Hematopoietic multipotent progenitor cell treated with erythropoietin and hydrocortisone succinate and interleukin-3 and kit ligand, for 8 days (in vitro differentiated cells): ENCODE results near the gene WSB1.
A peak's percentile ranks its signal among the peaks of the same experiment; 100 is the strongest.
"Not testable (repeated sequence)": the region's sequence is repeated elsewhere in the genome, so short reads cannot be mapped to it uniquely, and the experiment has no call there.

ENCODE experiments used
- DNase-seq: peaks from one replicate; pipeline ENCODE4 v3.0.0-alpha.2; 2015

WSB1 gene

GRCh38 chr17:27293898-27294688 is at the start of gene WSB1:
WSB1 (plus strand) TSS chr17:27294114; CDS start chr17:27294396, 282 bp downstream.
- DNase-seq, result peak; percentile 91

- DNase-seq, result peak; percentile 45
These were observed 49.3 kb upstream of the WSB1 start for GRCh38 chr17:27244491-27245223.

- peak; percentile 69 for DNase-seq
These were observed 48.7 kb upstream of the WSB1 start for GRCh38 chr17:27245230-27245696.

GRCh38 chr17:27246537-27246936 is 47.4 kb upstream of the WSB1 start:
- no peak for DNase-seq

- no peak for DNase-seq
These were observed 46.6 kb upstream of the WSB1 start for GRCh38 chr17:27247071-27247957.

GRCh38 chr17:27247958-27248342 is 46.0 kb upstream of the WSB1 start:
- no peak for DNase-seq

- DNase-seq, result not testable (repeated sequence)
These were observed 43.1 kb upstream of the WSB1 start for GRCh38 chr17:27250791-27251190.

- not testable (repeated sequence) for DNase-seq
These were observed 39.1 kb upstream of the WSB1 start for GRCh38 chr17:27254802-27255201.

GRCh38 chr17:27256225-27257030 is 37.5 kb upstream of the WSB1 start:
- no peak for DNase-seq

GRCh38 chr17:27257031-27257357 is 36.9 kb upstream of the WSB1 start:
- no peak for DNase-seq

GRCh38 chr17:27259356-27259755 is 34.6 kb upstream of the WSB1 start:
- no peak for DNase-seq

GRCh38 chr17:27263386-27263785 is 30.5 kb upstream of the WSB1 start:
- no peak for DNase-seq

GRCh38 chr17:27264068-27264812 is 29.7 kb upstream of the WSB1 start:
- no peak for DNase-seq

- no peak for DNase-seq
These were observed 28.6 kb upstream of the WSB1 start for GRCh38 chr17:27265333-27265732.

GRCh38 chr17:27266228-27266627 is 27.7 kb upstream of the WSB1 start:
- no peak for DNase-seq

- no peak for DNase-seq
These were observed 25.4 kb upstream of the WSB1 start for GRCh38 chr17:27268394-27269085.

GRCh38 chr17:27269201-27269600 is 24.7 kb upstream of the WSB1 start:
- DNase-seq, result no peak

- DNase-seq, result no peak
These were observed 23.9 kb upstream of the WSB1 start for GRCh38 chr17:27269974-27270373.

GRCh38 chr17:27276653-27277156 is 17.2 kb upstream of the WSB1 start:
- no peak for DNase-seq

GRCh38 chr17:27279132-27279531 is 14.8 kb upstream of the WSB1 start:
- DNase-seq, result not testable (repeated sequence)

GRCh38 chr17:27280527-27280926 is 13.4 kb upstream of the WSB1 start:
- DNase-seq, result no peak
